ENCODE results near the gene NOX4.

- no peak for TF ChIP-seq POLR2A (IDR thresholded peaks at IDR 0.05)
- TF ChIP-seq CTCF (IDR thresholded peaks at IDR 0.05 in 8 of 11, conservative IDR thresholded peaks at IDR 0.05 in 3 of 11), result no peak
- TF ChIP-seq POLR2AphosphoS5 (IDR thresholded peaks at IDR 0.05), result no peak
Measured at GRCh38 chr11:89536926-89537325, 45.8 kb upstream of the NOX4 start.
